GM19023 (cell line): ENCODE data around the gene SUCNR1.
"Not testable (repeated sequence)": the region's sequence is repeated elsewhere in the genome, so short reads cannot be mapped to it uniquely, and the experiment has no call there.

ENCODE experiments used
- ATAC-seq: cut with Tn5 transposase; IDR thresholded peaks from one replicate; pipeline ENCODE4 v1.9.1; 2021; ENCODE audit warnings: mild to moderate bottlenecking, moderate library complexity; ENCODE audit not compliant: unreplicated experiment

Gene SUCNR1

GRCh38 chr3:151900884-151901643 lies 27.6 kb downstream of the SUCNR1 start:
- ATAC-seq, result no peak

- ATAC-seq, result no peak
These were observed 28.3 kb downstream of the SUCNR1 start for GRCh38 chr3:151901644-151902285.

GRCh38 chr3:151903501-151903991 lies 30.1 kb downstream of the SUCNR1 start:
- ATAC-seq, result no peak

- ATAC-seq, result no peak
These were observed 32.2 kb downstream of the SUCNR1 start for GRCh38 chr3:151905647-151906046.

- ATAC-seq, result no peak
These were observed 33.3 kb downstream of the SUCNR1 start for GRCh38 chr3:151906751-151907150.

GRCh38 chr3:151908399-151908798 lies 35.0 kb downstream of the SUCNR1 start:
- no peak for ATAC-seq

GRCh38 chr3:151909681-151910405 lies 36.4 kb downstream of the SUCNR1 start:
- ATAC-seq, result no peak

- ATAC-seq, result no peak
These were observed 38.0 kb downstream of the SUCNR1 start for GRCh38 chr3:151911462-151911861.

- no peak for ATAC-seq
These were observed 38.6 kb downstream of the SUCNR1 start for GRCh38 chr3:151912028-151912427.

GRCh38 chr3:151916781-151917180 lies 43.3 kb downstream of the SUCNR1 start:
- no peak for ATAC-seq

GRCh38 chr3:151918253-151919029 lies 45.0 kb downstream of the SUCNR1 start:
- peak; percentile 55 for ATAC-seq

- no peak for ATAC-seq
These were observed 45.5 kb downstream of the SUCNR1 start for GRCh38 chr3:151919030-151919328.

- ATAC-seq, result no peak
These were observed 46.0 kb downstream of the SUCNR1 start for GRCh38 chr3:151919446-151919845.

GRCh38 chr3:151923901-151924300 lies 50.5 kb downstream of the SUCNR1 start:
- ATAC-seq, result no peak

- no peak for ATAC-seq
These were observed 51.3 kb downstream of the SUCNR1 start for GRCh38 chr3:151924753-151925152.

- ATAC-seq, result no peak
These were observed 52.0 kb downstream of the SUCNR1 start for GRCh38 chr3:151925419-151925818.

GRCh38 chr3:151925876-151926275 lies 52.4 kb downstream of the SUCNR1 start:
- ATAC-seq, result no peak

GRCh38 chr3:151926956-151927355 lies 53.5 kb downstream of the SUCNR1 start:
- ATAC-seq, result no peak

GRCh38 chr3:151927915-151928525 lies 54.6 kb downstream of the SUCNR1 start:
- ATAC-seq, result not testable (repeated sequence)

GRCh38 chr3:151931171-151931570 lies 57.7 kb downstream of the SUCNR1 start:
- ATAC-seq, result no peak
